ENCODE results near the gene KMT2C.

KMT2C gene

DNA sequence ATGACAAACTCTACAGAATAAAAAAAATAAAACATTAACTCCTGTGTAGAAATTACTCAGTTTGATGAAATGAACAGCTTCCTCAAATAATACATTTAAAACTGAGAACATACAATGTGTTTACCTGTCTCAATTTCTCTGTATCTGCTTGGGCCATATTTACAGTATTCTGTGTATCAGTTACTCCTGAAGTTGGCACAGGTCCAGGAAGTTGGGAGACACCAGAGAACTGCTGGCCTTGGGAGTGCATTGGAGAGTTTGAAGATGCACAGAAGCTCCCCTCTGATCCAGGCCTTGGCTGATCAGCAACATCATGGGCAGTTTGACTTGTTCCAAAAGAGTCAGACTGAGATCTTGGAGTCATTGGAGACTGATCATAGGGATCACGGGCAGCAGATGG, 255.2 kb downstream of the KMT2C start:
- no peak for DNase-seq

DNA sequence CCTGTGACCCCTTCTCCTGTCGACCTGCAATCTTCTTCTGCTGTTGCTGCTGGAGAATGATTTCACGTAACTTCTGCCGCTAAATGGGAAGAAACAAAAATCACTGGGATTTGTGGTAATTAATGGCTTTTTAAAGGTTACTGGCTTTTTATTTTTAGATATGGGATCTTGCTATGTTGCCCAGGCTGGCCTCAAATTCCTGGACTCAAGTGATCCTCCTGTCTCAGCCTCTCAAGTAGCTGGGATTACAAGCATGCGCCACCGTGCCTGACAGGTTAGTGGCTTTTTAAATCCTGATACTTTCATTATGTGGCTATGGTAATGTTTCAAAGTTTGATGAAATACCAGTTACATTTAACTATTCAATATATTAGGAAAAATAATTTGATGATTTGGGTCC, 255.8 kb downstream of the KMT2C start:
- no peak for DNase-seq

DNA sequence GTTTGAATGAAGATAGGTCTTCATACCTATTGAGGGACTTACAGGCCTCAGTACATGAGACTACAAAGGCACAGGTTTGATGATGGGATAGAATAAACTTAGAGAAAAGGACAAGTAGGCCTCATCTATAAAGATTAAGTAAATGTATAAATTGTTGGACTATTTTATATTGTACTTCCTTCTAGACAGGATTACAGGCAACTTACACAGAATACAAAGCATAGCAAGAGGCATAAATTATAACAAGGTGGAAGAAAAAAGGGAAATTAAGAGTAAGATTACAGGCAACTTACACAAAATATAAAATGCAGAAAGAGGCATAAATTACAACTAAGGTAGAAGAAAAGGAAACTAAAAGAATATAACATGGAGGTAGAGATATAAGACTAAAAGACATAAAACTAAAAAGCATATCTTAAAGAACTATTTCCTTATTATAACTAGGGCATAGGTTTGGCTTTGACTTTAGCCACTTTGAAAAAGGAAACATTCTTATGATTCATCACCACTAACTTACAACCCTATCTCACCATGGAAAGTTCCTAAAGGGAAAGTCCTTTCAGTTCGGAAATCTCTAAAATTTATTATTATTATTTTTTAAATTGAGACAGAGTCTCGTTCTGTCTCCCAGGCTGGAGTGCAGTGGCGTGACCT, 257.3 kb downstream of the KMT2C start:
- no peak for DNase-seq

DNA sequence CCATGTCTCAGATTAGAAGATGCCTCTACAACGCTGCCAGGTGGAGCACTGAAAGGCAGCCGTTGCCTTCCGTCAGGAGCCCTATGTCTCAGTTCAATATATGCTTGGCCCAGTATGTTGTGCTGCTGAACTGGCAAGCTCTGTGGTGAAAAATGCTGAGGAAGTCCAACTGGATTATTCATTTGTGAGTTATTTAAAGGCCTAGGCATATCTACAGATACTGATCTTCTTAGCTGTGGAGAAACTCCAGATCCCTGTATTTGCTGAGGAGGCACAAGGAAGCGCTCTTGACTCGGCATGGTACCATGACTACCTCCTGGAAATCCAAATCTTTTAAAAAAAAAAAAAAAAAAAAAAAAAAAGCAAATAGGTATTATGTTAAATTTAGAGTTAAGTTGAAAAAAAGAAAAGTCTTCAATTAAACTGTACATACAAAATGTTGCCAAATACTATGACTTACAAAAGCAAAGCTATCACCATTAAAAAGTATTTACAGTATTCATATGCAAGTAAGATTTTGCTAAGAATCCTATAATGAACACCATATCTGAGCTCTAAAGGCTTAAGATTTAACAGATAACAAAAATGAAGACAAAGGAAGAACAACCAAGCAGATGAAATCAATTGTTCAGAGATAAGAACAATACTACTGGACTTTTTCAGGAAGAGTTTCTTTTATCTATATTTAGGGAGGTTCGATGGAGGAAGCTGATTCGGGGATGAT, 258.0 kb downstream of the KMT2C start:
- DNase-seq = no peak

DNA sequence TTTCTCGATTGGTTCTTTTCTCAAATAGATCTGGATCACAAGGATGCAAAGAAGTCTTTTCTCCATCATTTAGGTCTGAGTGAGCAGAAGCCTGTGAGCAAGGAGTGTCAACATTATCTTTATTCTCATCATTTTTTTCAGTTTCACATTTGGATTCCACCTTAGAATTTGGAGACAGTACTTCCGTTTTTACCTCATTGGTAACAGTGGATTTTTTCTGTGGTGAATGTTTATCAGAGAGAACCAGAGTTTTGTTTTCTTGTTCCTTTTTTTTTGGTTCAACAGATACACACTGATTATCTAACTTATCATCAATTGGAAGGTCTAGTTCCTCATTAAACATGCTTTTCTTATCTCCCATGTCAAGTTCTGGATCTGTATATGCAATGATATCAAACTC, 259.0 kb downstream of the KMT2C start:
- DNase-seq = no peak

DNA sequence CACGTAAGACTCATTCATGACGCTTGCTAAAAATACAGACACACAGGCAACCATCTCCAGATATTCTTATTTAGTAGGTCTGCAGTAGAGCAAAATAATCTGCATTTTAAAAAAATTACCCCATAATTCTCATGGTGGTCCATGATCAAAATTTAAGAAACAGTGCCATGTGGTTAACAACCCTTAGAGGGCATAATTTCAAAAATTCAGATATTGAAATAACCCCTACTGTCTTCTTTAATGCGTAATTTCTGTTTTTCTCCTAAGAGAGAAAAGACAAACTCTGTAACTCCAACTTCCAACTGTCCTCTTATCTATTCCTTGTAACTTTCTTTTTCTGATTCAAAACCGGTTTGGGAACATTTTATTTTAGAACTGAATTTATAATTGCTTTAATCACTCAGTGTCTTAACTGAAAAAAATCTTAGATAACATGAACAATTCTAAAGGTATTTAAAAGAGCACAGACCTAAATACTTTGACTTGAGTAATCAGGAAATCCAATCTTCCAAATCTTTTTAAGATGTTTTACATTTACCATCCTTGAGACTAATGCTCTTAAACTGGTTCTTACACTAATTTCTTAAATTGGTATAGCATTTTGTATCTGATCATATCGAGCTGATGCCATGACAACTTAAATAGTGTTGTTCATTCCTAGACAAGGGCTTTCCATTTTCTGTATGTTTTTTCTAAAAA, 262.3 kb downstream of the KMT2C start:
- DNase-seq = no peak

DNA sequence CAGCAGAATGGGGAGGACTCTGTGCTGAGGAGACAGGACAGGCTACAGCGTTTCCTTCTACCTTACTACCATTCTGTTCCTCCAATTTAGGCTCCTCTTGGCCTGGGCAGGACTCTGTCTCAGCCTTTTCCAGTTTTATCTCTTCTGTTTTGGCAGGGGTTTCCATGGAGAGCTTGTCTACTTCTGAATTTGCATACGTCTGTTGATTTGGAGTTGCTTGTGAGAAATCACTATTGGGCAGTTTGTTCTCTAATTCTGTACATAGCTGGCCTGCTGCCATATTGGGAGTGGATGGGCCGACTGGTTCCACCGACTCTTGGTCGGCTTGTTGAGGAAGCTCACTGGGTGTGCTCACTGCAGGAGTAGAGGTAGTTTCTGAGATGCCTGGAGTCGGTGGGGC, 273.5 kb downstream of the KMT2C start:
- no peak for DNase-seq

DNA sequence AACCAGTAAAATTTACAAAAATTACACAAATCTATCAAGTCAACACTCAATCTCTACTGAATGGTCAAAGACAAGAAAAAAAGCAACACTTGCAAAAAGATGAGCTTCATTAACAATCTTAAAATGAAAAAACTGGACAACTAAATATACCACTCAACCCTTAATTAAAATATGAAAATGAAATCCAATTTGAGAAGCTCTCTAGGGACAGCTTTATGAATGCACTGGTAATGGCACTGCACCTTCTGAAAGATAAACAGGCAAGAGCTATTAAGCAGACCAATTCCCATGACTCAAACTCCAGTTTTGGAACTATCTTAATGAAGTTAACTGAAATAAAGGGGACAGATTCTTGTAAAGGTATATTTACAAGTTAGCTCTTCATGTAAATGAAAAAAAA, 274.6 kb downstream of the KMT2C start:
- no peak for DNase-seq

DNA sequence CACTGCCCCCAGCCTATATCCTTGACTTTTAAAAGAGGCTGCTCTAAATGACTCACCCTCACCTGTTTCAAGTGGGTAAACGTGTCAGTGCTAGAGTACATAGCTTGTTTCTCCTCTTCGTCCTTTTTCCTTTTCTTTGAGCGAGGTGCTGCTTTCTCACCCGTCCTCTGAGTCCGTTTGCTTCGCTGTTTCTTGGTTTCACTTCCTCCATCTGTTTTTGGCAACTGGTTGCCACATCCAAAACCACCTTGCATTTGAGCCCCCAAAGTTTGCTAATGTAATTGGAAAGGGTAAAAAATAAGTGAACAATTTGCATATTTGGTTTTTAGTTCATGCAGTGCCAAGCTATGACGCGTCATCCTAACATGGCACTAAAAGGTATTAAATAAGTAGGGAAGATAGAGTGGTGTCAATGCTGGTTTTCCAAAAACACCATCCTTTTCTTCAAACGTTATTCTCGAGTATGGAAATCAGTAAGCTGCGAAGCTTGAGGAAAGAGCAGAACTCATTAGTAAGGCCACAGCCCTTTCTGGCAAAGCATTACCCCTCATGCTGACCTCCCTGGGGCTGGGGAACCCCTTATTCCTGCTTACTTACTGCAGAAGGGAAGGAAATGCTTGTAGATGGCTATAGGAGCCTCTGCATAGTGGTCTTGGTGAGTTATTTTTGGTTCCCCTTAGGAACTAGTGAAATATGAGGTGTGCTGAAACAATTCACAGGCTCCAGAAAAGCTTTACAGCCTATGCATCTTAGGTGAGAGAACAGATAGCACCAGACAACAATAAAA, 276.8 kb downstream of the KMT2C start:
- DNase-seq = no peak

DNA sequence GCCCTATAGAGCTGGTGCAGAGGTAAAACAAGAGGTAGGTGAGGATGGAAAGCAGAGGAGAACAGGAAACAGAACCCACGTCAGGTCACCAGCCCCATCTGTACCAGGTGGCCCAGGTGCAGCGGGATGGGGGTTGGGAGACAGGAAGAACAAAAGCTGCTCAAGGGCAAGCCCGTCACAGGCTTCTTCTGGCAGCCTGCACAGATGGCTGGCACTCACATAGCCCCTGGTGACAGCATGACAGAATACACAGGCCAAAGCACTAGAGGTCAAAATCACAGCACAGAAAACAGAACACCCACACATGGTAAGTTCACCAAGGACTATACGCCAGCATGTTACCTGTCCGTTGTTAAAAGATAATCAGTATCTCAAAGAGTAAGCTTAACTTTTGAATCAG, 283.5 kb downstream of the KMT2C start:
- no peak for DNase-seq

DNA sequence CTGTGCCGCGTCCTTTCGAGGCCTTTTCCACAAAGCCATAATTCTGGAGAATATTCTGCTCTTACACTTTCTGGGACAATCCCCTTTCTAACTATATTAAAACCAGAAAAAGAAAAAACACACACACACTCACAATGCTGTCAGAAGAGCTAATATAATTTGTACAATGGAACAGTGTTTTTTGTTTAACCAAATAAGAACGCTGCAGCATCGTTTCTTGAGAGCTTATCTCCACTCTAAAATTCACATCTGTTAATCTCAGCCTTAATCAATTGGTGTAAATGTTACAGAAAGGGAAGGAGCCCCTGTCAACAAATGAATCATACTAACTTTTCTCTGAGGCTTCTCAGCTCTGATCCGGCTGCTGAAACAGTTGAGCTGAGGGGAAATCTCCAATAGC, 286.4 kb downstream of the KMT2C start:
- DNase-seq = no peak

DNA sequence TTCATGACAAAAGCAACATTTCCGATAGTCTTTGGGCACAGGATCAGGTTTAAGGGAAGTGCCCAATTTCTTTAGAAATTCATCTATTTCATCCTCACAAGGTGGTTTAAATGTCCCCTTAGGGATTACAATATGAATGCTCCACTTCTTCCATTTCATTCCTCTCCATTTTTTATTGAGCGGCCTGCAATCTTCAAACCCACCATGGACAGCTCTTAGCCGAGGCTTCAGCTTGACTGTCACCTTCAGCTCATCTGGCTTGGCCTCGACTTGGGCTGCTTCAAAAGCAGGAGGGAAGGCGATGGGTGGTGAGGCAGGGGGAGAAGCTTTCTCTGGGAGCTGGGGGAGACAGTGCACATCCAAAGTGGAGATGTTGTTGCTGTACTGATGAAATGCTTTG, 287.1 kb downstream of the KMT2C start:
- no peak for DNase-seq

DNA sequence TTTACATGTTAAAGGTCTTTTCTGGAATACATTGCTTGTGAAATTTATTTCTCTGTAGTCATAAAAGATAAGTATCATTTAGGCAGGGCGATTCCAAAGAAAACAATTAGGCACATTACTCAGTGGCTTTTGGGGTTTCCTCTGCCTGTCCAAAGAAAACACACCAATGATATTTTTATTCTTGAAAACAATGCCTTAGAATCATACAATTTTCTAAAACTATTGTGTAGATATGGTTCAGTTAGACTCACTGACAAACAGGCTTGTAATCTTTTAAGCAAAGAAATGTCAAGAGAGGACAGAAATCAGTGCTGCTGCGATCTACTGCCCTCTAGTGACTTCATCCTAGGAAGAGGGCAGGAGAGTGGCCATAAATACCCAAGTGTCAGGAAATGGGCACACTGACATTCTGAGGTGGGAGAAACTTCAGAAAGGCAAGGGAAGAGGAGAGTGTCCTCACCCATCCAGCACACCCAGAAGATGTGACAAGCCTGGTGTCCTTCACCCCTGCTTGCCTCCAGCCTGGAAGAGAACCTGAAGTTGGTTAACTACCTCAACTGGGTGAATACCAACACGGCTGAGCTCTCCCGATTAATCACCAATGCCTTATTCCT, 289.8 kb downstream of the KMT2C start:
- DNase-seq = peak in 1 of 2 experiments; percentile 40

DNA sequence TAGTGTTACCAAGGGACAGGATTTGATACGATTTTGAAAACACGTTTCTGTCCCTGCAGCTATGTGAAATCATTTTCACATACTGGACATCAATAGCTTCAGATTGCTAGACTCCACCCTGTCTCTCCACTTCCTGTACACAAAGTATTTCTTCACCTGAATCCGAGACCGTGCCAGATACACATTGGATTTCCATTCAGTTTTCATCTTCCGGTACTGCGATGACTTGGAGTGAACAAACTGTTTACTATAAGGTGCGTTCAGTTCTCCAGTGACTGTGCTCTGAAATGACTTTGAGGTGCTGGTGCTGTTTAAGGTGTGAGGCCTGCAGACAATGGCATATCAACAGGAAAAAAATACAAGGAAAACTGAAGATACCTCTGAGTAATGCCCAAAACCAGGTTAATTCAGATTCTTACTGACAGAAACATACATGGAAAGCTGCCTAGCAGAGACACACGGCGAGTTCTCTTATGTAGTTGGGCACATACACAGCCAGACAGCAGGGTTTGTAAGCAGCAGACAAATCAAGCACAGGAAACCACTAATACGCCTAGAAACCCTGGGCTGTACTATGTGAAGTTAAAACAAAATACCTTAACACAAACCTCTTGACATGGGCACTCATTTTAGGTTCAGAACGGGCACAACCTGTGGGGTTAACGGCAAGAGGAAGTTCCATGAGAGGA, 291.1 kb downstream of the KMT2C start:
- DNase-seq = no peak

DNA sequence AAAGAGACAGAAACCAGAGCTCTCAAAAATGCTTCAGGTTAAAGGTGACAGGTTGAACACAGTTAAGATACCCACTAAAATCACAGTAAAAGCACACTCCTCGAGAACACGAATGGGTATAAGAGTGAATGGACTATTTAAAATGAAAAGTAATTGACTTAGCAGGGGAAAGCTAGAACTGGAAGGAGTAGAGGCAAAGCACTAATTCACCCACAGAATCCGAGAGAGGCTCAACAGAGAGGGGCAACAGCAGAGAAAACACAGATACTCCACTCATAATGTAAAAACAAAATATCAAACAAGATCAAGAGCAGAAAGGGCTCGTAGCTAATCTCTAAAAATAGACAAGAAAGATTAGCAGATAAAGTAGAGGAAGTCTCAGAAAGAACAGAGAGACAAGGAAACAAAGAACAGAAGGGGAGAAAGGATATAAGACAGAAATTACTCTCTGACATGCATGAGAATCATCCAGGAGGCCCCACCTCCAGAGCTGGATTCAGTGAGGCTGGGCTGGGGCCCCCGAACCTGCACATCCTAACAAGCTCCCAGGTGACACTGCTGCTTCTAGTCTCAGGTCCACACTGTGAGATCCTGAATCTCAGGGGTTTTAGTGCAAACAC, 292.7 kb downstream of the KMT2C start:
- no peak for DNase-seq

DNA sequence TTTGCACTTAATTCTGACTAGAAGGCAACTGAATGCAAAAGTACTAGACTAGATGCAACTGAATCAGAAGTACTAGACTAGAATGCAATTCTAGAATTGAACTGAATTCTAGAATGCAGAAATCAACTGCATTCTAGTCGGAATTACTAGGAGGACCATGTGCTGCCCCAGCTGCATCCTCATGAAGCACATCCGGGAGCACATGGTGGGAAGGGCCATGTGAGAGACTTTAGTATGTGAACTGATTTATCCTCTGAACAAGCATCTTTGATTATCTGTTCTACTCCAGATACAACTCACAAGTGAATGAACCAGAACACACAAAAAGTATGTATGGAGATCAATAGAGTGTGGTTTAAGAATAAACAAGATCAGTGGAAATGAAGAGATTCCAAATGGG, 295.2 kb downstream of the KMT2C start:
- DNase-seq = no peak

DNA sequence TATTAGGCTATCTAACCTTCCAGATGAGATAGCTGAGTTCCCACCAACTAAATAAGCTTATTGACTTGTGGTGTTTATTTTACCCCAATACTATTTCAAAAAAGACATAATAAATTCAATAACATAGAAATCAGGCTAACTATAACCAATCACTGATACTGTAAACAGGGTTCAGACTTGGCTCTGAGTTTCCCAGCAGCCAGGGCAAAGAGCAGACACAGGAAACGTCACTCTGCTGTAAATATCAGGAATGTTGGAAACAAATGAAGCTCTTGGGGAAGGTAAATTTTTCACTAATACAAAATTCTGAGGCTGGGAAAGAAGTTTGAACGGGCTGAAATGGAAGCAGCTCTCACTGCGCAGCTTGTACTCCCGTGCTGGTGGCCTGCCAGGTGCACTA, 295.7 kb downstream of the KMT2C start:
- no peak for DNase-seq

DNA sequence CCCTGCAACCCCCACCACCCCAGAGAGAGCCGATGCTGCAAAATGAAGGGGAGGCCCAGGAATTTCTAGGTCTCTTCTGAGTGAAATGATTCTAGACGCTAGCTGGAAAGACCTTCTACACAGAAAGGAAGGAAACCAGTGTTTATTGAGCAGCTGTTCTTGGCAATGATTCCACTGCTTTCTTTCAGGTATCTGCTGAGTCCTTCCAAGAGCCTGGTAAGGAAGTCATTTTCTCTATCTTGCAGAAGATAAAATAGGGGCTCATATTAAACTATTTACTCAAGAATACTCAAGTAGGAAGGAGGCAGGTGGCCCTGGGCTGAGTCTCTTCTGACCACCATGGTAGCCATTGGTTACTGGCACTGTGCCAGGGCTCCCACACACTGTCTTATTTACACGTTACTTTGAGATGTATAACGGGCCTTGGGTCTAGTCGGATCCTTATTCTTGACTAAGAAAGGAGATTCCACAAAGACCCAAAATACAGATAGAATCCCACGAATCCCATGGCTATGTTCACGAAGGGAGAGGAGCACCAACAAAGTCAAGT, 298.3 kb downstream of the KMT2C start:
- no peak for DNase-seq

DNA sequence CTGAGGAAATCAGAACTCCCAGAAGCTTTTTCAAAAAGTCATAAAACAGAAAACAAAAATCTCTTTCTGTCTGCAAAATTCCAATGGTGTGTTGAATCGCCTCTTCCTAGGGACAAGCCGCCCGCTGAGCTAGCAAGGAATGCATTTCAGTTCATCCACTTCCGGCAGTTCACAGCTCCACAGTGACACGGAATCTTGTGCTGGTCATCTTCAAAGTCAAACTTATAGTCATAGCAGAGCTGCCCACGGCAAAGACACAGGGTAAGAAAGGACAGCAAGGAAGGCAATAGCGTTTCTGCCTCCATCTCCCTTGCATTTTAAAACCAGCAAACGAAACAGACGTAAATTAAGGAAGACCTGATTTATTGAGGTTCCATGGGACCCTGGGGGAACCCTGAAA, 299.1 kb downstream of the KMT2C start:
- DNase-seq = no peak

DNA sequence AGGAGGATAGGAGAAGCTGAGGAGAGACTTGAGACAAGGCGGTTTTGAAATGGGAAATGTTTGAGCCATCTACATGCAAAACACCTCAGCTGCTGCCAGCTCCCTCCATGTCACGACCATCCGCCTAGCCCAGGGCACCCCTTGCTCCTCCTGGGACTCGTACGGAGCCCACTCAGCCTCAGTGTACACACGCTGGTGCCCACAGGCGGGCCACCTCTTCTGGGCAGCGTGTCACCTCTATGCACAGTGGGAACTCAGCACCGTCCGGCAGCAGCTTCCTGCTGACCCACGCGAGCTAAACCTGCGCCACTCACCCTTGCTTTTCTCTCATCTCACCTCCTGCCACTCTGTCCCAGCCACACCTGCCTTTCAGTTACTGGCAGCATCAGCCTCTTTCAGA, 302.0 kb downstream of the KMT2C start:
- DNase-seq = no peak

DNA sequence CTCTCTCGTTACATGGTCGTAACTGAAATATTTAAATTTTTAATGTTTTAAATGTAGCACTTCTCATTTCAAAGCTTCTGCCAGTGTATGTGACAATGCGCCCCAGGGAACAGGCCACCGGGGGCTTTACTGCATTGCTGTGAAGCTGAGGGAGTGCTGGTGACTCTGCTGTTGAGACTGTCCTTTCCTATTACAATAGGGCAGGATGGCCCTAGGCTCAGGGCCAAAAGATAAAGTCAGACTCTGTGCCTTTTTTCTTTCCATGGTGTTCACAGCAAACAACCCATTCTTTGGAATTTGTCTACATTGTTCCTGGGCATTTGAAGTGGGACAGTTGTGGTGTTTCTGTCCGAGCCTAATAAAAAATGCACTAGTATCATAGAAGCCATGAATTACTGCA, 303.0 kb downstream of the KMT2C start:
- no peak for DNase-seq

Measured in SW 1271 (cell line).